IPS DF 6.9 (cell line): ENCODE results near the gene HSF5.

Experiments used
- DNase-seq: peaks from one replicate; pipeline ENCODE4 v3.0.0-alpha.2; 2013; ENCODE audit warnings: low read depth, low spot score
- H3K27ac ChIP-seq: one replicate; pipeline ENCODE4 v1.5.1; 2013; ENCODE audit warnings: low read length, control low read depth
- H3K27me3 ChIP-seq: 2 replicates; pipeline ENCODE4 v1.6.1; 2013; ENCODE audit warnings: mild to moderate bottlenecking, low read length; ENCODE audit not compliant: control insufficient read depth, insufficient read depth
- H3K36me3 ChIP-seq: 2 replicates; pipeline ENCODE4 v1.6.1; 2013; ENCODE audit warnings: low read length; ENCODE audit not compliant: control insufficient read depth, insufficient read depth
- H3K4me1 ChIP-seq: 2 replicates; pipeline ENCODE4 v1.6.1; 2013; ENCODE audit warnings: low read length; ENCODE audit not compliant: control insufficient read depth, insufficient read depth
- H3K4me3 ChIP-seq: 2 replicates; pipeline ENCODE4 v1.5.1; 2013; ENCODE audit warnings: mild to moderate bottlenecking, low read length
- H3K9me3 ChIP-seq: 2 replicates; pipeline ENCODE4 v1.6.1; 2013; ENCODE audit warnings: low read length, inconsistent platforms; ENCODE audit not compliant: control insufficient read depth, insufficient read depth
- WGBS: extraction: QIAGEN DNeasy Blood & Tissue Kit; methylation state at CpG from one replicate; pipeline ENCODE4 v1.1.7; 2013; ENCODE audit warnings: mixed read lengths, missing lambda C conversion rate; ENCODE audit not compliant: insufficient read length, insufficient coverage; 5-methylcytosine and 5-hydroxymethylcytosine counted together

The HSF5 gene

GRCh38 chr17:58386708-58387107, 101.5 kb downstream of the HSF5 start:
- no CpG with 5 or more reads among the region's 3 CpGs for WGBS
- Histone ChIP-seq H3K27me3 (no peaks in the 10 kb centered on the region), H3K27ac (no peak overlapping the region), H3K9me3 (no peaks in the 10 kb centered on the region), H3K4me1 (peaks cover 2% of the 10 kb centered on the region; the same call in 1 of the 2 replicates), H3K4me3 (no peak overlapping the region), H3K36me3 (no peaks in the 10 kb centered on the region)
- no peak for DNase-seq

GRCh38 chr17:58385359-58385899, 102.8 kb downstream of the HSF5 start:
- 100% methylated on average over 1 of the region's 4 CpGs for WGBS
- H3K27ac ChIP-seq, result no peak overlapping the region
- no peak for DNase-seq
- H3K4me3 ChIP-seq, result no peak overlapping the region
- no peaks in the 10 kb centered on the region for H3K27me3 ChIP-seq
- no peaks in the 10 kb centered on the region for H3K9me3 ChIP-seq
- H3K36me3 ChIP-seq, result no peaks in the 10 kb centered on the region
- peaks cover 2% of the 10 kb centered on the region; the same call in 1 of the 2 replicates for H3K4me1 ChIP-seq

DNA sequence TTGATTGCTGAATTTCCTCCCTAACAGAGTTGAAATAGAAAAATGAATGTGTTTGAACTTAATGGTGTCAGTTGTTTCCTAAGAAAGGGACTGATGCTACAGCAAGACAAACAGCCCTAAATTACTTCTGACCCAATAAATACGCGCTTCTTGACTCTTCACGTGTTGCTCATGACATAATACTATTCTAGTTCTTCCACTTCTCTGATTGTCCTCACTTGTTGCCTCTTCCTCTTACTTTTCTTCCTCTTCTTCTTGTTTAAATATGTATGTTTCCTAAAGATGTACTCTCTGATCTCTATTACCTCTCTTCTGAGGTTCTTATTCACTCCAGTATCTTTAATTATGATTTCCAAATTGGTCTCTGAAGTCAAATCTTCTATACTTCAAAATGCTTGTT, 103.3 kb downstream of the HSF5 start:
- WGBS, result no CpG with 5 or more reads among the region's 3 CpGs
- Histone ChIP-seq H3K9me3 (no peaks in the 10 kb centered on the region), H3K4me1 (peaks cover 2% of the 10 kb centered on the region; the same call in 1 of the 2 replicates), H3K27ac (no peak overlapping the region), H3K27me3 (no peaks in the 10 kb centered on the region), H3K4me3 (no peak overlapping the region), H3K36me3 (no peaks in the 10 kb centered on the region)
- no peak for DNase-seq

DNA sequence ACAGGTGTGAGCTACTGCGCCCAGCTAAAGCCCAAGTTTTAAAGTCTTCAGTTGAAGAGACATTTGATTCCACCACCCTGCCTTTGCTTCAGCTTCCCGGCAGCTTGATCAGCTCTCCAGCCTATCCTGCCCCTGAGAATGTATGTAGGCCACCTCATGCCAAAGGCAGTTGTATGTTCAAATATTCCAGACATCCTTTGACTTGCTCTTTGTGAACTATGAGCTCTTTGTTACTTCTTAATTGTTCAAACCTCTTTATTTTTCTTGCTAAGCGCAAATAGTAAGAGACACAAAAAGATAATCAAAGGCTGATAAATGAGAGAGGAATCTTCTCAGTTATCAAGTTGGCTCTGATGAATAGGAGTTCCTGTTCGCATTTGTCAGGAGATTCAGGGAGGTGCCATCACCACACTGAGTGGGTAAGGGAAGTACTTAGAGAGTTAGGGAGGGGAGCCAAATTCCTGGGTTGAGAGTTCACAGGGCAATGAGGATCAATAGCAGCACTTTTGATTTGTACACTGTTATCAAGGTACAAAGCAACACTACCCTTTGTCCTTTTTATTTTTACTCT, 104.2 kb downstream of the HSF5 start:
- Histone ChIP-seq H3K27ac (no peak overlapping the region), H3K4me1 (peaks cover 2% of the 10 kb centered on the region; the same call in 1 of the 2 replicates), H3K27me3 (no peaks in the 10 kb centered on the region), H3K36me3 (no peaks in the 10 kb centered on the region), H3K4me3 (no peak overlapping the region), H3K9me3 (no peaks in the 10 kb centered on the region)
- no CpG with 5 or more reads among the region's 4 CpGs for WGBS
- DNase-seq, result no peak

- Histone ChIP-seq H3K4me3 (no peak overlapping the region), H3K27me3 (no peaks in the 10 kb centered on the region), H3K27ac (no peak overlapping the region), H3K4me1 (no peaks in the 10 kb centered on the region), H3K36me3 (no peaks in the 10 kb centered on the region), H3K9me3 (no peaks in the 10 kb centered on the region)
- WGBS, result no CpG with 5 or more reads among the region's 1 CpG
- DNase-seq, result no peak
Observed at GRCh38 chr17:58382872-58383242, 105.4 kb downstream of the HSF5 start.

GRCh38 chr17:58382108-58382871, 105.9 kb downstream of the HSF5 start:
- Histone ChIP-seq H3K27ac (no peak overlapping the region), H3K27me3 (no peaks in the 10 kb centered on the region), H3K4me1 (peaks cover under 1% of the 10 kb centered on the region; the same call in 1 of the 2 replicates), H3K9me3 (no peaks in the 10 kb centered on the region), H3K36me3 (no peaks in the 10 kb centered on the region), H3K4me3 (no peak overlapping the region)
- no peak for DNase-seq
- WGBS, result no CpG with 5 or more reads among the region's 4 CpGs

GRCh38 chr17:58381124-58382035, 106.8 kb downstream of the HSF5 start:
- Histone ChIP-seq H3K27ac (no peak overlapping the region), H3K4me1 (peaks cover 5% of the 10 kb centered on the region)

DNA sequence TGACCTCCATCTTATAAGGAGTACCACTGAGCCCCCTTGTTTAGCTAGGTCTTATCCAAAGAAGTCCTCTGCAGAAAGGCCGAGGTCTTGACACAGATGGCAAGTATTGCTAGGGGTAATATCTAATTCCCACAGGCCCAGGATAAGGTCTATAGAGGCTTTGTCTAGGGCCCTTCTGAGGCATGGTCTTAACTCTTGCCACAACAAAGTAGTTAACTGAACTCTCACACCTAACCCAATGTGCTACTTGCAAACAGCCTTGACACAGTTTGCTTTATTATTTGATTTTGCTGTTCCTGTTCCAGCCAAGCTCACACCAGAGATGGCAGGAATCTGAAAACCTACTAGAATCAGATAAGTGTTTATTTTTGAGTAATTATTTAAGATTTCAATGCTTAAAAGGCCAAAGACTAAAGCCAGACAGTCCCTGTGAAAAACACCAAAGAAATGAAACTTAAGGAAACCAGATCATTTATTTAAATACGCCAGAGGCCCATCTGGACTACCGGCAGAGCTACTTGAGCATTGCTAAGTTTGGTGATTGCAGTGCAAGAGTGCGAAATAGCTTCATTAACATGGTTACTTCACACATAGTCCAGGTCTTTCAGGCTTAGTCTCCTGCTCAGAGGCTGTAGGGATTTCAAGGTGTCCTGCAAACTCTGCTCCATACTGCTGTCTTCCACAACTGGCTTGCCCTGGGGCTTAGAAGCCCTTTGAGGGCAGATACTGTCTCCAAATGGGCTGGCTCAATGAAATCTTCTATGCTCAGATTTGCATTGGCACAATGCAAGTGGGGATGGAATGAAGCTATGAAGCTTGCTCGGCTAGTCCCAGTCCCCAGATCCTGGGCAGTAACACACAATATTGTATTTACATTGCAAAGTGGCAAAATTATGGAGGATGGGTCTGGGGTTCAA, 107.7 kb downstream of the HSF5 start:
- Histone ChIP-seq H3K9me3 (no peaks in the 10 kb centered on the region), H3K27ac (no peak overlapping the region), H3K4me3 (no peak overlapping the region), H3K36me3 (no peaks in the 10 kb centered on the region), H3K4me1 (peaks cover 5% of the 10 kb centered on the region), H3K27me3 (no peaks in the 10 kb centered on the region)
- no CpG with 5 or more reads among the region's 5 CpGs for WGBS
- DNase-seq, result no peak

More at GRCh38 chr17:58381124-58382035, 106.8 kb downstream of the HSF5 start:
- Histone ChIP-seq H3K36me3 (no peaks in the 10 kb centered on the region), H3K9me3 (no peaks in the 10 kb centered on the region), H3K4me3 (no peak overlapping the region), H3K27me3 (no peaks in the 10 kb centered on the region)
- no CpG with 5 or more reads among the region's 3 CpGs for WGBS
- no peak for DNase-seq

DNA sequence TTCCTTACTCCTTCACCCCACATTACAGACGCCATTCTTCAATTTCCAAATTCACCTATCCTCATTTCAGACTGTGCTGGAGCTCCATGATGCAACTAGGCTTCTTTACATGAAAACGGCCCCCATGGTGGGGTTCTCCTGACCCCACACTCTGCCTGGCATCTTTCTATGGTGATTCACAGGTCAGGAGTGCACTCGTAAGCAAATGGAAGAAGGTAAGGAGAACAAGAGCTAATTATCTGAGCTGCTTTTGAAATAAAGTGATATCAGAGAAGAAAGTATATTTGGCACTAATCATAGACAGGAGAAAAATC, 108.7 kb downstream of the HSF5 start:
- peaks cover 5% of the 10 kb centered on the region for H3K4me1 ChIP-seq
- H3K27ac ChIP-seq, result no peak overlapping the region
- no peak for DNase-seq
- H3K36me3 ChIP-seq, result no peaks in the 10 kb centered on the region
- H3K9me3 ChIP-seq, result no peaks in the 10 kb centered on the region
- WGBS, result no CpG with 5 or more reads among the region's 3 CpGs
- no peak overlapping the region for H3K4me3 ChIP-seq
- no peaks in the 10 kb centered on the region for H3K27me3 ChIP-seq
